WTC11 (cell line): ENCODE results near the gene NSMCE1. TPM values are rescaled to one million over a fixed set of nuclear protein-coding genes. Genes with fewer than 3 reads are reported as not detected.

Experiments
- ATAC-seq: fragments of 200-7000 bp; cut with Tn5 transposase; 2 replicates; pipeline ENCODE4 v1.10.0; 2021; ENCODE audit warnings: mild to moderate bottlenecking, moderate library complexity
- CTCF ChIA-PET: fragments of 300-600 bp; sonication (Branson Sonifier 250); formaldehyde crosslinking; loops from one replicate; lab custom pipeline; 2021; ENCODE audit warnings: antibody characterized with exemption; lab: Charles Lee
- POLR2A ChIA-PET: fragments of 350-600 bp; sonication (Branson Sonifier 250); formaldehyde crosslinking; loops from one replicate; lab custom pipeline; 2021; ENCODE audit warnings: antibody characterized with exemption; lab: Charles Lee
- DNase-seq: peaks from one replicate; pipeline ENCODE4 v3.0.0; 2021; ENCODE audit warnings: low spot score
- H3K27ac Mint-ChIP-seq: 2 replicates; pipeline ENCODE4 v1.8.0; 2021; ENCODE audit warnings: mixed read lengths
- H3K27me3 Mint-ChIP-seq: 2 replicates; pipeline ENCODE4 v1.8.0; 2021; ENCODE audit warnings: low read depth, mild to moderate bottlenecking, moderate library complexity, mixed read lengths
- H3K36me3 Mint-ChIP-seq: 2 replicates; pipeline ENCODE4 v1.8.0; 2021; ENCODE audit warnings: mixed read lengths
- H3K4me1 Mint-ChIP-seq: 2 replicates; pipeline ENCODE4 v1.8.0; 2022; ENCODE audit warnings: mixed read lengths
- H3K4me3 Mint-ChIP-seq: 2 replicates; pipeline ENCODE4 v1.8.0; 2021; ENCODE audit warnings: mild to moderate bottlenecking, moderate library complexity, mixed read lengths
- H3K9me3 Mint-ChIP-seq: 2 replicates; pipeline ENCODE4 v1.8.0; 2021; ENCODE audit warnings: mixed read lengths
- AR ChIP-seq: fragments of 250-450 bp; sonication (Bioruptor Pico); IDR thresholded peaks from 2 replicates; pipeline ENCODE4 v1.9.0; 2021; ENCODE audit warnings: mild to moderate bottlenecking
- CTCF ChIP-seq: fragments of 200-600 bp; IDR thresholded peaks from 2 replicates; pipeline ENCODE4 v1.8.0; 2022; ENCODE audit warnings: antibody characterized with exemption
- EMX1 ChIP-seq: fragments of 250-450 bp; sonication (Bioruptor Pico); IDR thresholded peaks from 2 replicates; pipeline ENCODE4 v1.8.0; 2021; ENCODE audit warnings: mild to moderate bottlenecking
- GRHL2 ChIP-seq: fragments of 250-450 bp; sonication (Bioruptor Pico); IDR thresholded peaks from 2 replicates; pipeline ENCODE4 v1.8.0; 2022; ENCODE audit warnings: mild to moderate bottlenecking, moderate library complexity; ENCODE audit not compliant: insufficient replicate concordance, severe bottlenecking
- SMAD4 ChIP-seq: sonication (generic); formaldehyde crosslinking; IDR thresholded peaks from 2 replicates; pipeline ENCODE4 v1.8.0; 2022; ENCODE audit warnings: mild to moderate bottlenecking, missing genetic modification reagents
- TEAD1 ChIP-seq: sonication (generic); formaldehyde crosslinking; IDR thresholded peaks from 2 replicates; pipeline ENCODE4 v1.8.0; 2022; ENCODE audit warnings: mild to moderate bottlenecking, missing genetic modification reagents
- ZNF138 ChIP-seq: sonication (generic); formaldehyde crosslinking; conservative IDR thresholded peaks from 2 replicates; pipeline ENCODE4 v1.8.1; 2022; ENCODE audit warnings: mild to moderate bottlenecking, moderate library complexity, missing genetic modification reagents
- ZNF425 ChIP-seq: fragments of 250-450 bp; sonication (Bioruptor Pico); conservative IDR thresholded peaks from 2 replicates; pipeline ENCODE4 v1.9.0; 2021; ENCODE audit warnings: mild to moderate bottlenecking
- ZSCAN18 ChIP-seq: fragments of 250-450 bp; sonication (Bioruptor Pico); IDR thresholded peaks from 2 replicates; pipeline ENCODE4 v2.1.2; 2022; ENCODE audit warnings: mild to moderate bottlenecking, moderate library complexity
- total RNA-seq: library from RNA; stranded (reverse); gene quantifications from 3 replicates; pipeline ENCODE4 v1.2.3, GENCODE V29; 2021
- TF ChIP-seq, protein P1 (sequence below): sonication (generic); formaldehyde crosslinking; conservative IDR thresholded peaks from 2 replicates; pipeline ENCODE4 v1.8.1; 2023; ENCODE audit warnings: mild to moderate bottlenecking, low read depth, missing genetic modification reagents, moderate library complexity
- TF ChIP-seq, protein P2 (sequence below): sonication (generic); formaldehyde crosslinking; IDR thresholded peaks from 2 replicates; pipeline ENCODE4 v1.8.0; 2023; ENCODE audit warnings: missing genetic modification reagents, mild to moderate bottlenecking, borderline replicate concordance
- TF ChIP-seq, protein P3 (sequence below): sonication (generic); formaldehyde crosslinking; IDR thresholded peaks from 2 replicates; pipeline ENCODE4 v1.8.0; 2022; ENCODE audit warnings: mild to moderate bottlenecking, missing genetic modification reagents
- TF ChIP-seq, protein P4 (sequence below): sonication (generic); formaldehyde crosslinking; IDR thresholded peaks from 2 replicates; pipeline ENCODE4 v1.8.0; 2022; ENCODE audit warnings: mild to moderate bottlenecking, missing genetic modification reagents

Gene NSMCE1
- total RNA-seq, 1 experiment from 2014 or later: 29.4 TPM

- no peaks in the 10 kb centered on the region for H3K9me3 Mint-ChIP-seq
- no peaks in the 10 kb centered on the region for H3K27me3 Mint-ChIP-seq
- POLR2A ChIA-PET: interaction anchor here (0.5 to 0.7 kb wide), 2 partner anchors 91 to 171 kb away, joined by 3 to 5 read pairs; no protein-coding TSS in a partner anchor
- H3K4me1 Mint-ChIP-seq: no peaks in the 10 kb centered on the region
- CTCF ChIA-PET: interaction anchor here (1.2 to 3.6 kb wide), 5 partner anchors 8 to 128 kb away, joined by 3 to 28 read pairs (median 7); no protein-coding TSS in a partner anchor
- no peak for ATAC-seq
- DNase-seq: no peak
- no peak overlapping the region for H3K4me3 Mint-ChIP-seq
- H3K27ac Mint-ChIP-seq: no peak overlapping the region
- H3K36me3 Mint-ChIP-seq: no peaks in the 10 kb centered on the region
- TF ChIP-seq SMAD4 (CRISPR knock-in tag) (no peak), ZSCAN18 (CRISPR knock-in tag) (no peak), TEAD1 (CRISPR knock-in tag) (no peak), GRHL2 (no peak), AR (no peak), ZNF425 (no peak), EMX1 (CRISPR knock-in tag) (no peak), ZNF138 (CRISPR knock-in tag) (no peak), CTCF (no peak)
- TF ChIP-seq, protein P1, sequence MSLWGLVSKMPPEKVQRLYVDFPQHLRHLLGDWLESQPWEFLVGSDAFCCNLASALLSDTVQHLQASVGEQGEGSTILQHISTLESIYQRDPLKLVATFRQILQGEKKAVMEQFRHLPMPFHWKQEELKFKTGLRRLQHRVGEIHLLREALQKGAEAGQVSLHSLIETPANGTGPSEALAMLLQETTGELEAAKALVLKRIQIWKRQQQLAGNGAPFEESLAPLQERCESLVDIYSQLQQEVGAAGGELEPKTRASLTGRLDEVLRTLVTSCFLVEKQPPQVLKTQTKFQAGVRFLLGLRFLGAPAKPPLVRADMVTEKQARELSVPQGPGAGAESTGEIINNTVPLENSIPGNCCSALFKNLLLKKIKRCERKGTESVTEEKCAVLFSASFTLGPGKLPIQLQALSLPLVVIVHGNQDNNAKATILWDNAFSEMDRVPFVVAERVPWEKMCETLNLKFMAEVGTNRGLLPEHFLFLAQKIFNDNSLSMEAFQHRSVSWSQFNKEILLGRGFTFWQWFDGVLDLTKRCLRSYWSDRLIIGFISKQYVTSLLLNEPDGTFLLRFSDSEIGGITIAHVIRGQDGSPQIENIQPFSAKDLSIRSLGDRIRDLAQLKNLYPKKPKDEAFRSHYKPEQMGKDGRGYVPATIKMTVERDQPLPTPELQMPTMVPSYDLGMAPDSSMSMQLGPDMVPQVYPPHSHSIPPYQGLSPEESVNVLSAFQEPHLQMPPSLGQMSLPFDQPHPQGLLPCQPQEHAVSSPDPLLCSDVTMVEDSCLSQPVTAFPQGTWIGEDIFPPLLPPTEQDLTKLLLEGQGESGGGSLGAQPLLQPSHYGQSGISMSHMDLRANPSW (CRISPR knock-in tag): no peak
- TF ChIP-seq, protein P2, sequence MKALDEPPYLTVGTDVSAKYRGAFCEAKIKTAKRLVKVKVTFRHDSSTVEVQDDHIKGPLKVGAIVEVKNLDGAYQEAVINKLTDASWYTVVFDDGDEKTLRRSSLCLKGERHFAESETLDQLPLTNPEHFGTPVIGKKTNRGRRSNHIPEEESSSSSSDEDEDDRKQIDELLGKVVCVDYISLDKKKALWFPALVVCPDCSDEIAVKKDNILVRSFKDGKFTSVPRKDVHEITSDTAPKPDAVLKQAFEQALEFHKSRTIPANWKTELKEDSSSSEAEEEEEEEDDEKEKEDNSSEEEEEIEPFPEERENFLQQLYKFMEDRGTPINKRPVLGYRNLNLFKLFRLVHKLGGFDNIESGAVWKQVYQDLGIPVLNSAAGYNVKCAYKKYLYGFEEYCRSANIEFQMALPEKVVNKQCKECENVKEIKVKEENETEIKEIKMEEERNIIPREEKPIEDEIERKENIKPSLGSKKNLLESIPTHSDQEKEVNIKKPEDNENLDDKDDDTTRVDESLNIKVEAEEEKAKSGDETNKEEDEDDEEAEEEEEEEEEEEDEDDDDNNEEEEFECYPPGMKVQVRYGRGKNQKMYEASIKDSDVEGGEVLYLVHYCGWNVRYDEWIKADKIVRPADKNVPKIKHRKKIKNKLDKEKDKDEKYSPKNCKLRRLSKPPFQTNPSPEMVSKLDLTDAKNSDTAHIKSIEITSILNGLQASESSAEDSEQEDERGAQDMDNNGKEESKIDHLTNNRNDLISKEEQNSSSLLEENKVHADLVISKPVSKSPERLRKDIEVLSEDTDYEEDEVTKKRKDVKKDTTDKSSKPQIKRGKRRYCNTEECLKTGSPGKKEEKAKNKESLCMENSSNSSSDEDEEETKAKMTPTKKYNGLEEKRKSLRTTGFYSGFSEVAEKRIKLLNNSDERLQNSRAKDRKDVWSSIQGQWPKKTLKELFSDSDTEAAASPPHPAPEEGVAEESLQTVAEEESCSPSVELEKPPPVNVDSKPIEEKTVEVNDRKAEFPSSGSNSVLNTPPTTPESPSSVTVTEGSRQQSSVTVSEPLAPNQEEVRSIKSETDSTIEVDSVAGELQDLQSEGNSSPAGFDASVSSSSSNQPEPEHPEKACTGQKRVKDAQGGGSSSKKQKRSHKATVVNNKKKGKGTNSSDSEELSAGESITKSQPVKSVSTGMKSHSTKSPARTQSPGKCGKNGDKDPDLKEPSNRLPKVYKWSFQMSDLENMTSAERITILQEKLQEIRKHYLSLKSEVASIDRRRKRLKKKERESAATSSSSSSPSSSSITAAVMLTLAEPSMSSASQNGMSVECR: no peak
- TF ChIP-seq, protein P3, sequence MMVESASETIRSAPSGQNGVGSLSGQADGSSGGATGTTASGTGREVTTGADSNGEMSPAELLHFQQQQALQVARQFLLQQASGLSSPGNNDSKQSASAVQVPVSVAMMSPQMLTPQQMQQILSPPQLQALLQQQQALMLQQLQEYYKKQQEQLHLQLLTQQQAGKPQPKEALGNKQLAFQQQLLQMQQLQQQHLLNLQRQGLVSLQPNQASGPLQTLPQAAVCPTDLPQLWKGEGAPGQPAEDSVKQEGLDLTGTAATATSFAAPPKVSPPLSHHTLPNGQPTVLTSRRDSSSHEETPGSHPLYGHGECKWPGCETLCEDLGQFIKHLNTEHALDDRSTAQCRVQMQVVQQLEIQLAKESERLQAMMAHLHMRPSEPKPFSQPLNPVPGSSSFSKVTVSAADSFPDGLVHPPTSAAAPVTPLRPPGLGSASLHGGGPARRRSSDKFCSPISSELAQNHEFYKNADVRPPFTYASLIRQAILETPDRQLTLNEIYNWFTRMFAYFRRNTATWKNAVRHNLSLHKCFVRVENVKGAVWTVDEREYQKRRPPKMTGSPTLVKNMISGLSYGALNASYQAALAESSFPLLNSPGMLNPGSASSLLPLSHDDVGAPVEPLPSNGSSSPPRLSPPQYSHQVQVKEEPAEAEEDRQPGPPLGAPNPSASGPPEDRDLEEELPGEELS: no peak
- TF ChIP-seq, protein P4, sequence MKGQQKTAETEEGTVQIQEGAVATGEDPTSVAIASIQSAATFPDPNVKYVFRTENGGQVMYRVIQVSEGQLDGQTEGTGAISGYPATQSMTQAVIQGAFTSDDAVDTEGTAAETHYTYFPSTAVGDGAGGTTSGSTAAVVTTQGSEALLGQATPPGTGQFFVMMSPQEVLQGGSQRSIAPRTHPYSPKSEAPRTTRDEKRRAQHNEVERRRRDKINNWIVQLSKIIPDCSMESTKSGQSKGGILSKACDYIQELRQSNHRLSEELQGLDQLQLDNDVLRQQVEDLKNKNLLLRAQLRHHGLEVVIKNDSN: no peak
- TF ChIP-seq, all 79 proteins: peak for 0
Measured at GRCh38 chr16:27226976-27227705, 41.4 kb downstream of the NSMCE1 start.
